GM21447 (cell line): ENCODE measurements around the gene ARRDC2.
"Not testable (repeated sequence)": the region's sequence is repeated elsewhere in the genome, so short reads cannot be mapped to it uniquely, and the experiment has no call there.

Experiments
- ATAC-seq: cut with Tn5 transposase; IDR thresholded peaks from one replicate; pipeline ENCODE4 v1.9.1; 2021; ENCODE audit not compliant: unreplicated experiment

Gene ARRDC2

GRCh38 chr19:18016209-18016910, 8.4 kb downstream of the ARRDC2 start:
- no peak for ATAC-seq

- no peak for ATAC-seq
These were observed 9.5 kb downstream of the ARRDC2 start for GRCh38 chr19:18017275-18018083.

- ATAC-seq = no peak
These were observed 12.5 kb downstream of the ARRDC2 start for GRCh38 chr19:18020212-18021085.

GRCh38 chr19:18021121-18021755, 13.3 kb downstream of the ARRDC2 start:
- ATAC-seq = no peak

GRCh38 chr19:18023622-18024251, 15.8 kb downstream of the ARRDC2 start:
- peak; percentile 41 for ATAC-seq

GRCh38 chr19:18027151-18027550, 19.2 kb downstream of the ARRDC2 start:
- no peak for ATAC-seq

GRCh38 chr19:18029617-18030338, 21.8 kb downstream of the ARRDC2 start:
- no peak for ATAC-seq

GRCh38 chr19:18031401-18031800, 23.4 kb downstream of the ARRDC2 start:
- not testable (repeated sequence) for ATAC-seq

GRCh38 chr19:18032102-18032501, 24.1 kb downstream of the ARRDC2 start:
- ATAC-seq = not testable (repeated sequence)

- no peak for ATAC-seq
These were observed 33.1 kb downstream of the ARRDC2 start for GRCh38 chr19:18041054-18041453.

- ATAC-seq = no peak
These were observed 35.7 kb downstream of the ARRDC2 start for GRCh38 chr19:18043676-18044075.

- peak; percentile 91 for ATAC-seq
These were observed 36.9 kb downstream of the ARRDC2 start for GRCh38 chr19:18044825-18045304.

GRCh38 chr19:18045307-18046050, 37.5 kb downstream of the ARRDC2 start:
- no peak for ATAC-seq

- no peak for ATAC-seq
These were observed 38.2 kb downstream of the ARRDC2 start for GRCh38 chr19:18046059-18046718.

- ATAC-seq = no peak
These were observed 41.4 kb downstream of the ARRDC2 start for GRCh38 chr19:18049385-18049784.

- no peak for ATAC-seq
These were observed 43.9 kb downstream of the ARRDC2 start for GRCh38 chr19:18051887-18052286.

- no peak for ATAC-seq
These were observed 45.7 kb downstream of the ARRDC2 start for GRCh38 chr19:18053576-18054219.

GRCh38 chr19:18055967-18056366, 48.0 kb downstream of the ARRDC2 start:
- ATAC-seq = no peak
